Ramos (cell line): Measurements from ENCODE around the gene NKX6-1.

Source experiments
- in situ Hi-C: fragments of 300-500 bp; cut with MboI; formaldehyde crosslinking; loops from one replicate; pipeline ENCODE4 v1.14.3; 2022; ENCODE audit warnings: low sequenced_read_pairs; ENCODE audit not compliant: unreplicated experiment

NKX6-1 gene

GRCh38 chr4:84498935-84499623 is at the start of gene NKX6-1:
Gene NKX6-1 (minus strand): TSS chr4:84499292. CDS start chr4:84498228, 1,064 bp downstream.
- in situ Hi-C loops, result no loop called here

GRCh38 chr4:84547211-84547610 is 48.1 kb upstream of the NKX6-1 start:
- in situ Hi-C loops, result no loop called here

- in situ Hi-C loops, result no loop called here
Observed at GRCh38 chr4:84545093-84545492, 46.0 kb upstream of the NKX6-1 start.

- in situ Hi-C loops, result no loop called here
Observed at GRCh38 chr4:84535901-84536300, 36.8 kb upstream of the NKX6-1 start.

- in situ Hi-C loops, result no loop called here
Observed at GRCh38 chr4:84531689-84532088, 32.6 kb upstream of the NKX6-1 start.

GRCh38 chr4:84530871-84531270 is 31.8 kb upstream of the NKX6-1 start:
- in situ Hi-C loops, result no loop called here

- in situ Hi-C loops, result no loop called here
Observed at GRCh38 chr4:84530454-84530853, 31.4 kb upstream of the NKX6-1 start.

- in situ Hi-C loops, result no loop called here
Observed at GRCh38 chr4:84529169-84529751, 30.2 kb upstream of the NKX6-1 start.

GRCh38 chr4:84527391-84527790 is 28.3 kb upstream of the NKX6-1 start:
- in situ Hi-C loops, result no loop called here

GRCh38 chr4:84515075-84515474 is 16.0 kb upstream of the NKX6-1 start:
- in situ Hi-C loops, result no loop called here

- in situ Hi-C loops, result no loop called here
Observed at GRCh38 chr4:84512277-84512676, 13.2 kb upstream of the NKX6-1 start.

- in situ Hi-C loops, result no loop called here
Observed at GRCh38 chr4:84511703-84512102, 12.6 kb upstream of the NKX6-1 start.

GRCh38 chr4:84507941-84508340 is 8.8 kb upstream of the NKX6-1 start:
- in situ Hi-C loops, result no loop called here

- in situ Hi-C loops, result no loop called here
Observed at GRCh38 chr4:84504821-84505220, 5.7 kb upstream of the NKX6-1 start.

GRCh38 chr4:84503495-84504437 is 4.7 kb upstream of the NKX6-1 start:
- in situ Hi-C loops, result no loop called here

- in situ Hi-C loops, result no loop called here
Observed at GRCh38 chr4:84502955-84503373, 3.9 kb upstream of the NKX6-1 start.

GRCh38 chr4:84502333-84502954 is 3.4 kb upstream of the NKX6-1 start:
- in situ Hi-C loops, result no loop called here

GRCh38 chr4:84501721-84502267 is 2.7 kb upstream of the NKX6-1 start:
- in situ Hi-C loops, result no loop called here

- in situ Hi-C loops, result no loop called here
Observed at GRCh38 chr4:84501202-84501503, 2.1 kb upstream of the NKX6-1 start.

GRCh38 chr4:84500386-84501201 is 1.5 kb upstream of the NKX6-1 start:
- in situ Hi-C loops, result no loop called here
